MCF 10A (cell line): ENCODE measurements around the gene PCDHGA11. TPM values are rescaled to one million over a fixed set of nuclear protein-coding genes. Genes with fewer than 3 reads are reported as not detected.
A peak's percentile ranks its signal among the peaks of the same experiment; 100 is the strongest.
"Not testable (repeated sequence)": the region's sequence is repeated elsewhere in the genome, so short reads cannot be mapped to it uniquely, and the experiment has no call there.

Source experiments
- BruUV-seq: library from RNA; stranded (reverse); fragments of 400-500 nt; replicated peaks from 2 replicates; lab custom pipeline; 2021; lab: Mats Ljungman, UMichigan
- CTCF ChIA-PET: fragments of 300-600 bp; sonication (Branson Sonifier 250); formaldehyde crosslinking; extraction: SDS; loops from one replicate; lab custom pipeline; 2021; ENCODE audit warnings: antibody characterized with exemption, inconsistent platforms; lab: Yijun Ruan, JAX
- POLR2A ChIA-PET: fragments of 300-600, 350-650 bp; sonication (Branson Sonifier 250); formaldehyde crosslinking; extraction: SDS; loops from one replicate; lab custom pipeline; 2020; ENCODE audit warnings: antibody characterized with exemption, inconsistent platforms; lab: Yijun Ruan, JAX
- DNase-seq: peaks from one replicate; pipeline ENCODE4 v3.0.0-alpha.2; 2018; ENCODE audit not compliant: unreplicated experiment
- H3K27ac Mint-ChIP-seq: one replicate; pipeline ENCODE4 v1.8.0; 2022; ENCODE audit warnings: mild to moderate bottlenecking, low read depth, mixed read lengths; ENCODE audit not compliant: unreplicated experiment
- H3K27me3 Mint-ChIP-seq: one replicate; pipeline ENCODE4 v1.8.0; 2022; ENCODE audit warnings: mixed read lengths; ENCODE audit not compliant: insufficient read depth, unreplicated experiment
- H3K36me3 Mint-ChIP-seq: one replicate; pipeline ENCODE4 v1.8.0; 2022; ENCODE audit warnings: mild to moderate bottlenecking, moderate library complexity, mixed read lengths; ENCODE audit not compliant: insufficient read depth, unreplicated experiment
- H3K4me1 Mint-ChIP-seq: one replicate; pipeline ENCODE4 v1.8.0; 2022; ENCODE audit warnings: mixed read lengths; ENCODE audit not compliant: insufficient read depth, unreplicated experiment
- H3K4me3 Mint-ChIP-seq: one replicate; pipeline ENCODE4 v1.8.0; 2022; ENCODE audit warnings: mild to moderate bottlenecking, moderate library complexity, mixed read lengths; ENCODE audit not compliant: unreplicated experiment
- H3K9me3 Mint-ChIP-seq: one replicate; pipeline ENCODE4 v1.8.0; 2022; ENCODE audit warnings: mixed read lengths; ENCODE audit not compliant: unreplicated experiment
- CTCF ChIP-seq: fragments of 200-600 bp; IDR thresholded peaks from one replicate; pipeline ENCODE4 v1.8.0; 2022; ENCODE audit warnings: antibody characterized with exemption, mild to moderate bottlenecking; ENCODE audit not compliant: unreplicated experiment
- intact Hi-C: fragments of 100-400 bp; cut with micrococcal nuclease; formaldehyde crosslinking; loops from 2 replicates; pipeline ENCODE4 v1.14.1; 2022
- total RNA-seq: library from RNA; stranded (reverse); gene quantifications from 2 replicates; pipeline ENCODE4 v1.2.3, GENCODE V29; 2022

The PCDHGA11 gene
- total RNA-seq, 1 experiment from 2014 or later: 0.30 TPM

DNA sequence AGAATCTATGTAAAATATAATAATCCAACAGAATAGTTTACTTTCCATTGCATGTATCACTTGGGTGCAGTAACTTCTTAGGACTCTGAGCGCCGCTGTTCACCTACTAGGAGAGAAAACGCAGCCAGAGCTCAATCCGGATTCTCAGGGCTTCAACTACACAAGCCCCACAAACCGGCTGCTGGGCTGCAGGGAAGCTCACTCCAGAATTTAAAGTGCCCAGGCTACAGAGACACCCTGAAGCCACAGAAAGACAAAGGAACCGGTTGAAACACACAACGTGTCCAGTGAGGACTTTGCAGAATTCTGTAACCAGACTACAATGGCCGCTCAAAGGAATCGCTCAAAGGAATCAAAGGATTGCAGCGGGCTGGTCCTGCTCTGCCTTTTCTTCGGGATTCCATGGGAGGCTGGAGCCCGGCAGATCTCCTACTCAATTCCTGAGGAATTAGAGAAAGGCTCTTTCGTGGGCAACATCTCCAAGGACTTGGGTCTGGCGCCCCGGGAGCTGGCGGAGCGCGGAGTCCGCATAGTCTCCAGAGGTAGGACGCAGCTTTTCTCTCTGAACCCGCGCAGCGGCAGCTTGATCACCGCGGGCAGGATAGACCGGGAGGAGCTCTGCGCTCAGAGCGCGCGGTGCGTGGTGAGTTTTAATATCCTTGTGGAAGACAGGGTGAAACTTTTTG lies 7.9 kb upstream of the PCDHGA11 start, which contains the start of gene PCDHGA10:
TSS of gene PCDHGA10 (plus strand) at position 134 of the 686 bp plus-strand sequence. CDS start at position 323, 189 bp downstream.
- H3K27ac Mint-ChIP-seq: no peak within 1 kb of the TSS
- BruUV-seq: TSS peak; percentile 47
- CTCF ChIA-PET: interaction anchor here (0.6 to 5.5 kb wide), 29 partner anchors 9 to 236 kb away, joined by 3 to 38 read pairs (median 5); partner anchors contain the start of genes PCDHB11, PCDHB14, PCDHGB4 and PCDHGC3
- H3K4me1 Mint-ChIP-seq: no peaks in the 10 kb centered on the region
- peaks cover 41% of the 10 kb centered on the region for H3K9me3 Mint-ChIP-seq
- H3K27me3 Mint-ChIP-seq: no peaks in the 10 kb centered on the region
- DNase-seq: peak; percentile 83
- intact Hi-C loops: loop anchor here (1.0 to 10.0 kb wide), 4 partner anchors 111 to 328 kb away; partner anchors contain the start of gene PCDHB14
- H3K4me3 Mint-ChIP-seq: peak within 1 kb of the TSS; percentile 54
- POLR2A ChIA-PET: interaction anchor here (1.0 to 1.5 kb wide), 6 partner anchors 63 to 148 kb away, joined by 3 to 11 read pairs (median 3); partner anchors contain the start of gene PCDHGC3
- peaks cover 5% of the 10 kb centered on the region for H3K36me3 Mint-ChIP-seq
- TF ChIP-seq CTCF: peak; percentile 67

DNA sequence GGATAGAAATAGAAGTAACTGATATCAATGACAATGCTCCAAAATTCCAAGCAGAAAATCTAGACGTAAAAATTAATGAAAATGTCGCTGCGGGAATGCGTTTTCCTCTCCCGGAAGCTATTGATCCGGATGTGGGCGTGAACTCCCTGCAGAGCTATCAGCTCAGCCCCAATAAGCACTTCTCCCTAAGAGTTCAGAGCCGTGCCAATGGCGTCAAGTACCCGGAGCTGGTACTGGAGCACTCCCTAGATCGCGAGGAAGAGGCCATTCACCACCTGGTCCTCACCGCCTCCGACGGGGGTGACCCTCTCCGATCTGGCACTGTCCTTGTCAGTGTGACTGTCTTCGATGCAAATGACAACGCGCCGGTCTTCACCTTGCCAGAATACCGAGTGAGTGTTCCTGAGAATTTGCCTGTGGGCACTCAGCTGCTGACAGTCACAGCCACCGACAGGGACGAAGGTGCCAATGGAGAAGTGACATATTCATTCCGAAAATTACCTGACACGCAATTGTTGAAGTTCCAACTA lies 7.2 kb upstream of the PCDHGA11 start:
- no peak for DNase-seq
- CTCF ChIA-PET: interaction anchor here (0.6 to 5.5 kb wide), 24 partner anchors 10 to 214 kb away, joined by 3 to 38 read pairs (median 5); partner anchors contain the start of genes PCDHB11, PCDHB14, PCDHGB4 and PCDHGC3
- H3K36me3 Mint-ChIP-seq: peaks cover 5% of the 10 kb centered on the region
- intact Hi-C loops: loop anchor here (10.0 kb wide), 2 partner anchors 189 to 329 kb away; partner anchors contain the start of gene PCDHB14
- peaks cover 42% of the 10 kb centered on the region for H3K9me3 Mint-ChIP-seq
- no TSS peak for BruUV-seq
- H3K4me1 Mint-ChIP-seq: no peaks in the 10 kb centered on the region
- H3K4me3 Mint-ChIP-seq: peak overlapping the region; percentile 54
- no peak overlapping the region for H3K27ac Mint-ChIP-seq
- no peak for TF ChIP-seq CTCF
- H3K27me3 Mint-ChIP-seq: no peaks in the 10 kb centered on the region
- POLR2A ChIA-PET: interaction anchor here (1.0 to 1.5 kb wide), 4 partner anchors 99 to 147 kb away, joined by 3 to 11 read pairs (median 3); no protein-coding TSS in a partner anchor

DNA sequence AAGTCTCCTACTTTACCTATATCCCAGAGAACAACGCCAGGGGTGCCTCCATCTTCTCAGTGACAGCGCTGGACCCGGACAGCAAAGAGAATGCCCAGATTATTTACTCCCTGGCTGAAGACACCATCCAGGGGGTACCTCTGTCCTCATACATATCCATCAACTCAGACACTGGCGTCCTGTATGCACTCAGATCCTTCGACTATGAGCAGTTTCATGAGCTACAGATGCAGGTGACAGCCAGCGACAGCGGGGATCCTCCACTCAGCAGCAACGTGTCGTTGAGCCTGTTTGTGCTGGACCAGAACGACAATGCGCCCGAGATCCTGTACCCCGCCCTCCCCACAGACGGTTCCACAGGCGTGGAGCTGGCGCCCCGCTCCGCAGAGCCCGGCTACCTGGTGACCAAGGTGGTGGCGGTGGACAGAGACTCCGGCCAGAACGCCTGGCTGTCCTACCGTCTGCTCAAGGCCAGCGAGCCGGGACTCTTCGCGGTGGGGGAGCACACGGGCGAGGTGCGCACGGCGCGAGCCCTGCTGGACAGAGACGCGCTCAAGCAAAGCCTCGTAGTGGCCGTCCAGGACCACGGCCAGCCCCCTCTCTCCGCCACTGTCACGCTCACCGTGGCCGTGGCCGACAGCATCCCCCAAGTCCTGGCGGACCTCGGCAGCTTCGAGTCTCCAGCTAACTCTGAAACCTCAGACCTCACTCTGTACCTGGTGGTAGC lies 6.1 kb upstream of the PCDHGA11 start:
- H3K36me3 Mint-ChIP-seq, H3K27me3 Mint-ChIP-seq, BruUV-seq, H3K4me3 Mint-ChIP-seq, H3K4me1 Mint-ChIP-seq, H3K27ac Mint-ChIP-seq, DNase-seq: not testable (repeated sequence)
- peaks cover 39% of the 10 kb centered on the region for H3K9me3 Mint-ChIP-seq
- intact Hi-C loops: loop anchor here (10.0 kb wide), 2 partner anchors 190 to 330 kb away; partner anchors contain the start of gene PCDHB14
- ChIA-PET CTCF (interaction anchor here (0.6 to 5.5 kb wide), 7 partner anchors 95 to 191 kb away, joined by 3 to 38 read pairs (median 6); partner anchors contain the start of gene PCDHB14), POLR2A (interaction anchor here (0.6 to 1.2 kb wide), 2 partner anchors 143 to 340 kb away, joined by 3 read pairs; no protein-coding TSS in a partner anchor)

DNA sequence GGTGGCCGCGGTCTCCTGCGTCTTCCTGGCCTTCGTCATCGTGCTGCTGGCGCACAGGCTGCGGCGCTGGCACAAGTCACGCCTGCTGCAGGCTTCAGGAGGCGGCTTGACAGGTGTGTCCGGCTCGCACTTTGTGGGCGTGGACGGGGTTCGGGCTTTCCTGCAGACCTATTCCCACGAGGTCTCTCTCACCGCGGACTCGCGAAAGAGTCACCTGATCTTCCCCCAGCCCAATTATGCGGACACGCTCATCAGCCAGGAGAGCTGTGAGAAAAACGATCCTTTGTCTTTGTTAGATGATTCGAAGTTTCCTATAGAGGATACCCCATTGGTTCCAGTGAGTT lies 5.6 kb upstream of the PCDHGA11 start:
- BruUV-seq, DNase-seq, H3K27me3 Mint-ChIP-seq, H3K4me3 Mint-ChIP-seq, H3K4me1 Mint-ChIP-seq, H3K27ac Mint-ChIP-seq, H3K36me3 Mint-ChIP-seq: not testable (repeated sequence)
- ChIA-PET POLR2A (interaction anchor here (0.6 kb wide), 1 partner anchor 340 kb away, joined by 3 read pairs; no protein-coding TSS in a partner anchor), CTCF (interaction anchor here (4.2 to 5.5 kb wide), 2 partner anchors 110 to 149 kb away, joined by 37 to 38 read pairs; no protein-coding TSS in a partner anchor)
- intact Hi-C loops: loop anchor here (10.0 kb wide), 2 partner anchors 190 to 330 kb away; partner anchors contain the start of gene PCDHB14
- H3K9me3 Mint-ChIP-seq: peaks cover 35% of the 10 kb centered on the region
